PC-3 (cell line): ENCODE data around the gene ZNF532.

Source experiments
- CTCF ChIP-seq: fragments of 300-600 bp; sonication (generic); conservative IDR thresholded peaks from 2 replicates; pipeline ENCODE4 v1.5.1; 2017; ENCODE audit warnings: antibody characterized with exemption, low read depth, mild to moderate bottlenecking, low read length
- EZH2 ChIP-seq: fragments of 300-600 bp; sonication (generic); IDR thresholded peaks from one replicate; pipeline ENCODE4 v1.6.1; 2017; ENCODE audit warnings: antibody characterized with exemption, mild to moderate bottlenecking, low read length; ENCODE audit not compliant: unreplicated experiment
- EZH2phosphoT487 ChIP-seq: fragments of 300-600 bp; sonication (generic); IDR thresholded peaks from 2 replicates; pipeline ENCODE4 v1.6.1; 2018; ENCODE audit warnings: mild to moderate bottlenecking, antibody characterized with exemption, low read length, borderline replicate concordance

DNA sequence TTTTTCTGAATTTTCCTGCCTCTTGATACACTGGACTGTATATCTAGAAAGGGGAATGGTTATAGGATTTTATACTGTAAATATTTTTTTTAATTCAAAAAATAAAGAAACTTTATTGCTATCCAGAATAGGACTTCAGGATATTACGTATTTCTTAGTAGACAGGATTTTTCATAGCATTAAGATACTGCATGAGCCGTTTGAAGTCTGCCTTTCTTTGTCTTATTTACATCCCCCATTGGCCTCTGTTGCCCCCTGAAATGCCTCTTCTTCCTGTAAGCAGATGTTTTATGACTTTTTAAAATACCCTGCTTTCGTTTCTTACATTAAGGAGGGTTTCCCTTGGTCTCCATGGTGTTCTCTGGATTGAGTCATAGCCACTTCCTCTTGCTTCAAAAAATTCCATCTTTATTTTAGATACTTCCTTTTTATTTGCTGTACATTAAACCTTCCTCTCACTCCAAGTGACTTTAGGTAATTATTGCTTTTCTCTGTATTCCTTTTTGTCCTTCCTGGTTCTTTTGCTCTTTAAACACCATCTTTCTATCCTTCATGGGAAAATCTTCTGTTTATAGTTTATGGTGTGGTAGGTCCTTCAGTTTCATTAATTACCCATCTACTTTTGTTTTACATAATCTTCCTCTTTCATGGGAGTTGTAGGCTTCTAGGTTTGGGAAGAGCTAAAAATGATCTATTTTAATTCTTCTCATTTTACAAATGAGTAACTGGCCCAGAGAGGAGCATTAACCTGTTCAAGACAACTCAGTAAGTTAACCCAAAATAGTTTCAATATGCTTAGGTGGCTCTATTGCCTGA lies 72.6 kb downstream of the ZNF532 start:
- no peak for TF ChIP-seq EZH2
- no peak for TF ChIP-seq CTCF
- no peak for TF ChIP-seq EZH2phosphoT487
